Renal cortex interstitium (tissue), 11 donors: ENCODE data around the gene ISG15. TPM values are rescaled to one million over a fixed set of nuclear protein-coding genes. Genes with fewer than 3 reads are reported as not detected.

ENCODE experiments used
- DNase-seq, 11 donors: peaks; one replicate each; pipeline ENCODE4 v3.0.0-alpha.2; 2013; ENCODE audit warnings: low read depth in 9 of 11, low spot score in 4 of 11; ENCODE audit errors: extremely low read depth in 1 of 11
- polyA plus RNA-seq, 3 donors: library from polyadenylated mRNA; unstranded; fragments of 120-200 nt; gene quantifications; one replicate each; pipeline ENCODE4 v1.2.1, GENCODE V29; 2013; ENCODE audit not compliant: insufficient read length in 3 of 3

The ISG15 gene
- polyA plus RNA-seq, 3 donors = 9.0 to 21.7 (median 15.5) TPM

DNA sequence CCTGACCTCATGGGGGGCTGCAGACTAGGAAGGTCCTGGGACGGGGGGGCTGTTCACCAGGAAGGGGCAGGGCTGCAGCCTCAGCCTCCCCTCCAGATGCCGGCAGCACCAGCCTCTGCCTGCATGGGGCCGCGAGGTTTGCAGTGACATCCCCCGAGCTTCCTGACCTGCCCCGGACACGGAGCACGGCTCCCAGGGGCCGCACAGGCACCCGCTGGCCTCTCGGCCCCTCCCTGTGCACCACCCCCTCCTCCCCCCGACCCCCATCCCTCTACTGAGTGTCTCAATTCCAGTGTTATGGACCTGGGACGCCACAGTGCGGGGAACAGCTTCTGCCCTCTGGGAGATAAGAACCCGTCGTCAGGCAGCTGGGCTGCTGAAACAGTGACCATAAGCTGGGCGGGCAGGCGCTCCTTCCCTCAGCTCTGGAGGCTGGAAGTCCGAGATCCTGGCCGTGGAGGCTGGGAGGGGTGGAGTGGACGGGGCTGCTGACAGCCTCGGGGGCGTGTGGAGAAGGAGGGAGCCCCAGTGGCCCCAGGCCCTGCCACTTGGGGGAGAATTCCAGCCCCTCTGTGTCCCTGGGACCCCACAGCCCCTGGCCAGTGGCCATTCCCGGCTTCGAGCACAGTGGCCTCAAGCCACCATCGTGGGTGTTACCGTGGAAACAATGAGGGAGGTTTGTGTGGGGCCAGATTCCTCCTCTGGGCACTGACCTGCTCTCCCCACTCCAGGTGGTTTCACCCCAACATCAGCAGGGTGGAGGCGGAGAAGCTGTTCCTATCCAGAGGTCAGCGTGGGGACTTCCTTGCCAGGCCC is 49.3 kb downstream of the ISG15 start:
- no peak for DNase-seq

DNA sequence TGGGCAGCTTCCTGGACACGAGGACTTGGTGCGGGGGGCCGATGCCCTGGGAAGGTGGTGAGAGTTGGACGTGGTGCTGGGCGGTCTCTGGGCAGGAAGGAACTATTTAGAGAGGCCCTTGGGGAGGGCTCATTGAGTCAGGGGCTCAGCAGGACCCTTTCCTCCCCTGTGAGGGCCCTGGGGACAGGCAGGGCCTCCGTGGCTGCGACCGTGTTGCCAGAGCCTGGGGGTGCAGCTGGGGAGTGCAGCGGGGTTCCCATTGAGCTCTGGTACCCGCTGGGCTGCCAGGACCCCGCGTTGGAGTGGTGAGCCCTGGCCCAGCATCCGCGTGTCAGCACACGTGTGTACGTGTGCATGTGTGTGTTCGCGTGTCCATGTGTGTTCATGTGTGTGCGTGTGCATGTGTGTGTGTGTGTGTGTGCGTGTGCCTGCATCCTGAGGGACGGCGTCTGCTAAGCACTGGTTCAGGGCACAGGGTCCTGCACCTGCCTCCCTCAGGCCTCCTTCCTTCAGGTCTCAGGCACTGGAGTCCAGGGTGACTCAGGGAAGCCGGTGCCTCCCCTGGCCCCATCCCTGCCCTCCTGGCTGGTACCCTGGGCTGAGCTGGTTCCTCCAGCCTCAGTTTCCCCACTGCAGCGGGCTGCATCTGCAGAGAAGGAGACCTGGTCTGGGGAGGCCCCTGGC is 50.1 kb downstream of the ISG15 start:
- no peak for DNase-seq

Other genes with a start within 250 kb of the ISG15 start
- gene SAMD11, start 89.6 kb upstream of the ISG15 start, polyA plus RNA-seq = 10 to 100 TPM; 38.2 to 87.0 (median 80.7) TPM
- 10 to 100 TPM; 52.0 to 64.3 (median 64.2) TPM for gene NOC2L, start 54.2 kb upstream of the ISG15 start, polyA plus RNA-seq
- 10 to 100 TPM in 2 of 3 donors, 1 to 10 TPM in 1; 7.7 to 14.0 (median 13.6) TPM for gene KLHL17, start 52.9 kb upstream of the ISG15 start, polyA plus RNA-seq
- gene PLEKHN1, start 47.0 kb upstream of the ISG15 start, polyA plus RNA-seq = under 1 TPM; 0.20 to 0.47 (median 0.40) TPM
- under 1 TPM in 2 of 3 donors, not detected in 1; 0.13 to 0.14 TPM for gene PERM1, start 31.4 kb upstream of the ISG15 start, polyA plus RNA-seq
- gene HES4, start 13.4 kb upstream of the ISG15 start, polyA plus RNA-seq = 10 to 100 TPM; 17.3 to 50.1 (median 39.7) TPM
- gene AGRN, start 6.6 kb downstream of the ISG15 start, polyA plus RNA-seq = 100 to 1,000 TPM; 188 to 295 (median 282) TPM
- gene RNF223, start 60.8 kb downstream of the ISG15 start, polyA plus RNA-seq = under 1 TPM; 0.30 to 0.82 (median 0.39) TPM
- 10 to 100 TPM in 2 of 3 donors, 1 to 10 TPM in 1; 6.4 to 20.1 (median 14.1) TPM for gene C1orf159, start 102.6 kb downstream of the ISG15 start, polyA plus RNA-seq
- gene TTLL10, start 160.4 kb downstream of the ISG15 start, polyA plus RNA-seq = under 1 TPM; 0.30 to 0.88 (median 0.50) TPM
- under 1 TPM; 0.20 to 0.80 (median 0.43) TPM for gene TNFRSF18, start 193.1 kb downstream of the ISG15 start, polyA plus RNA-seq
- 1 to 10 TPM; 1.1 to 3.0 (median 2.4) TPM for gene TNFRSF4, start 200.7 kb downstream of the ISG15 start, polyA plus RNA-seq
- 100 to 1,000 TPM; 106 to 141 (median 132) TPM for gene SDF4, start 218.5 kb downstream of the ISG15 start, polyA plus RNA-seq
- 10 to 100 TPM; 20.9 to 22.5 (median 21.3) TPM for gene B3GALT6, start 218.7 kb downstream of the ISG15 start, polyA plus RNA-seq
- 10 to 100 TPM in 2 of 3 donors, 1 to 10 TPM in 1; 7.5 to 17.4 (median 12.2) TPM for gene C1QTNF12, start 233.2 kb downstream of the ISG15 start, polyA plus RNA-seq